Astrocyte (in vitro differentiated cells and primary cell): ENCODE measurements around the gene CTNND2.

ENCODE experiments used
- EZH2 ChIP-seq: IDR thresholded peaks from 2 replicates; pipeline ENCODE4 v1.6.1; 2012; ENCODE audit warnings: mild to moderate bottlenecking, low read length, inconsistent platforms; ENCODE audit not compliant: insufficient read depth
- TF ChIP-seq, protein P1 (sequence below): IDR thresholded peaks from 2 replicates; pipeline ENCODE4 v1.5.1; 2011; ENCODE audit warnings: low read depth, mild to moderate bottlenecking, inconsistent platforms, low read length, moderate library complexity; ENCODE audit not compliant: insufficient read depth

DNA sequence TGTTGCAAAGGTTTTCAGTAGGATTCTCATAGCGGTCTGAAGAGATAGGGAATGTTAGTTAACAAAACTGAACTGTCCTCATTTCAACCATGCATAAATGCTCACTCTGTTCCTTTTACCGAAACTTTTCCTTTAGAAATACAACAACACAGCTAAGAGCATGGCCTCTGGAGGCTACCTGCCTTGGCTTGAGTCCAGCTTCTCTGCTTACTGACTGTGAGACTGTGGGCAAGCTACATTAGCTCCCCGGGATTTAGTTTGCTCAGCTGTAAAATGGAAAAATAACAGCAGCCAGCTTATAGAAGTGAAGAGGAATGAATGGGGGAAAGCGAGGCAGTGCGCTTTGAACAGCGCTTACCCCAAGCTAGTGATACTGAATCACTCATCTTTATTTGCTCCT, 635.4 kb downstream of the CTNND2 start:
- TF ChIP-seq, protein P1, sequence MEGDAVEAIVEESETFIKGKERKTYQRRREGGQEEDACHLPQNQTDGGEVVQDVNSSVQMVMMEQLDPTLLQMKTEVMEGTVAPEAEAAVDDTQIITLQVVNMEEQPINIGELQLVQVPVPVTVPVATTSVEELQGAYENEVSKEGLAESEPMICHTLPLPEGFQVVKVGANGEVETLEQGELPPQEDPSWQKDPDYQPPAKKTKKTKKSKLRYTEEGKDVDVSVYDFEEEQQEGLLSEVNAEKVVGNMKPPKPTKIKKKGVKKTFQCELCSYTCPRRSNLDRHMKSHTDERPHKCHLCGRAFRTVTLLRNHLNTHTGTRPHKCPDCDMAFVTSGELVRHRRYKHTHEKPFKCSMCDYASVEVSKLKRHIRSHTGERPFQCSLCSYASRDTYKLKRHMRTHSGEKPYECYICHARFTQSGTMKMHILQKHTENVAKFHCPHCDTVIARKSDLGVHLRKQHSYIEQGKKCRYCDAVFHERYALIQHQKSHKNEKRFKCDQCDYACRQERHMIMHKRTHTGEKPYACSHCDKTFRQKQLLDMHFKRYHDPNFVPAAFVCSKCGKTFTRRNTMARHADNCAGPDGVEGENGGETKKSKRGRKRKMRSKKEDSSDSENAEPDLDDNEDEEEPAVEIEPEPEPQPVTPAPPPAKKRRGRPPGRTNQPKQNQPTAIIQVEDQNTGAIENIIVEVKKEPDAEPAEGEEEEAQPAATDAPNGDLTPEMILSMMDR = no peak
- no peak for TF ChIP-seq EZH2
